Breast epithelium (tissue), 3 donors: ENCODE results near the gene RUFY1.

ENCODE experiments used
- POLR2AphosphoS5 ChIP-seq, 3 donors: sonication (generic); formaldehyde crosslinking; IDR thresholded peaks; one replicate each; pipeline ENCODE4 v1.6.1; 2017; ENCODE audit warnings: antibody characterized with exemption in 3 of 3
- TF ChIP-seq, protein P1 (sequence below), 3 donors: fragments of 450-650 bp; IDR thresholded peaks; one replicate each; pipeline ENCODE4 v1.5.1; 2016 to 2017; ENCODE audit warnings: antibody characterized with exemption in 3 of 3, mild to moderate bottlenecking in 3 of 3, moderate library complexity in 3 of 3

DNA sequence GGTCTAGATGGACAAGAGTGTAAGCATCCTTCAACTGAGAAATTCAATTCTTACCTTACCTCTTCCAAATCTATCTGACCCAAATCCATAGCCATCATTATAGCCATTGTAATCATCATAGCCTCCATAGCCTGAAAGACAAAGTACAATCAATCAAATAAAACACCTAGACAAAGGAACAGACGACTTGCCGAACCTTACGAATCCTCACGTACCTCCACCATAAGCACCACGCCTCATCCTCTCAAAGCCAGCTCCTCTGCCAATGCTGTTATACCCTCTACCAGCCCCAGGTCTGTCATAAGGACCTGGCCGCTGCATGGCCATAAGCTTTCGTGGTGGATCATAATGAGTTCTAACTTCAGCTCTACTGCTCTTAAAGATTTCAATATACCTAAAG lies 67.6 kb downstream of the RUFY1 start:
- TF ChIP-seq, protein P1, sequence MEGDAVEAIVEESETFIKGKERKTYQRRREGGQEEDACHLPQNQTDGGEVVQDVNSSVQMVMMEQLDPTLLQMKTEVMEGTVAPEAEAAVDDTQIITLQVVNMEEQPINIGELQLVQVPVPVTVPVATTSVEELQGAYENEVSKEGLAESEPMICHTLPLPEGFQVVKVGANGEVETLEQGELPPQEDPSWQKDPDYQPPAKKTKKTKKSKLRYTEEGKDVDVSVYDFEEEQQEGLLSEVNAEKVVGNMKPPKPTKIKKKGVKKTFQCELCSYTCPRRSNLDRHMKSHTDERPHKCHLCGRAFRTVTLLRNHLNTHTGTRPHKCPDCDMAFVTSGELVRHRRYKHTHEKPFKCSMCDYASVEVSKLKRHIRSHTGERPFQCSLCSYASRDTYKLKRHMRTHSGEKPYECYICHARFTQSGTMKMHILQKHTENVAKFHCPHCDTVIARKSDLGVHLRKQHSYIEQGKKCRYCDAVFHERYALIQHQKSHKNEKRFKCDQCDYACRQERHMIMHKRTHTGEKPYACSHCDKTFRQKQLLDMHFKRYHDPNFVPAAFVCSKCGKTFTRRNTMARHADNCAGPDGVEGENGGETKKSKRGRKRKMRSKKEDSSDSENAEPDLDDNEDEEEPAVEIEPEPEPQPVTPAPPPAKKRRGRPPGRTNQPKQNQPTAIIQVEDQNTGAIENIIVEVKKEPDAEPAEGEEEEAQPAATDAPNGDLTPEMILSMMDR (IDR thresholded peaks at IDR 0.05) = no peak
- TF ChIP-seq POLR2AphosphoS5 (IDR thresholded peaks at IDR 0.05) = no peak
